IPS-15b (cell line): ENCODE results near the gene TOP1.

Source experiments
- H3K27me3 ChIP-seq: one replicate; pipeline ENCODE4 v1.6.1; 2013; ENCODE audit warnings: low read length; ENCODE audit not compliant: control insufficient read depth, insufficient read depth
- H3K36me3 ChIP-seq: one replicate; pipeline ENCODE4 v1.6.1; 2013; ENCODE audit warnings: low read length; ENCODE audit not compliant: control insufficient read depth, insufficient read depth
- H3K4me1 ChIP-seq: one replicate; pipeline ENCODE4 v1.6.1; 2013; ENCODE audit warnings: mild to moderate bottlenecking, low read length; ENCODE audit not compliant: control insufficient read depth, insufficient read depth
- H3K4me3 ChIP-seq: one replicate; pipeline ENCODE4 v1.5.1; 2013; ENCODE audit warnings: low read depth, low read length
- H3K9ac ChIP-seq: one replicate; pipeline ENCODE4 v1.6.1; 2013; ENCODE audit warnings: low read depth, mild to moderate bottlenecking, low read length
- H3K9me3 ChIP-seq: one replicate; pipeline ENCODE4 v1.6.1; 2013; ENCODE audit warnings: mild to moderate bottlenecking, low read length; ENCODE audit not compliant: control insufficient read depth, insufficient read depth

Gene TOP1

DNA sequence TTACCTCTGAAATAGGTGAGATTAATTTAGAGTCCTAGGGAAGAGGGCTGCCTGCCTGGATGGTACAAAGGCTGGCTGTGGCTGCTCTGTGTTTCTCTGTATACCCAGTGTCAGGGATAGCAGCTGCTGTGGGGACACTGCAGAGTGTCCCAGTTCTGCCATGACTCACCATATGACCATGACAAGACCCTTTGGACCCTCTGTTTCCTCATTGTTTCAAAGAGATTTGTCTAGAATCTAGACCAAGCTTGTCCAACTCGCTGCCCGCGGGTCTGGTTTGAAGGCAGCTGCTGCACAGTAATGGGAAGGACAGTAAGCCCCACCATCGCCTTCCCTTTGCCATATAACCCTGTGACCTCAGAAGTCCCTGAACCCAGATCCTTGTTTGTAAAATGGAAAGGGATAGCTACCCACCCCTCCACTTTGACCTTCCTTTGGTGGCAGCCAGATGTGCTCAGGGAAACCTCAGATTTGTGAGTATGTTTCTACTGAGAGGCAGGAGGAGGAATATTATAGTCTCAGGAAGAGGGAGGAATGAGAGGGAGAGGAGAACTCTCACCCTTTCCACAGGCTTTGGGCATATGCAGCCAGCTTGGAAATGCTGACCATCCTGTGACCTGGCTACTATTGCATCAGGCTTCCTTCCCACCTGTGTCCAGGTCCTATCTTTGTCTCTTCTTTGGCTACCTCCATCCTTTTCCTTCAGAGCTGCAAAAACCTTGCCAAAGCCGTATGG lies 122.7 kb downstream of the TOP1 start:
- H3K27me3 ChIP-seq, result no peaks in the 10 kb centered on the region
- no peaks in the 10 kb centered on the region for H3K9me3 ChIP-seq
- peaks cover 7% of the 10 kb centered on the region for H3K36me3 ChIP-seq
- peak overlapping the region; percentile 12 for H3K9ac ChIP-seq
- no peak overlapping the region for H3K4me3 ChIP-seq
- no peaks in the 10 kb centered on the region for H3K4me1 ChIP-seq

DNA sequence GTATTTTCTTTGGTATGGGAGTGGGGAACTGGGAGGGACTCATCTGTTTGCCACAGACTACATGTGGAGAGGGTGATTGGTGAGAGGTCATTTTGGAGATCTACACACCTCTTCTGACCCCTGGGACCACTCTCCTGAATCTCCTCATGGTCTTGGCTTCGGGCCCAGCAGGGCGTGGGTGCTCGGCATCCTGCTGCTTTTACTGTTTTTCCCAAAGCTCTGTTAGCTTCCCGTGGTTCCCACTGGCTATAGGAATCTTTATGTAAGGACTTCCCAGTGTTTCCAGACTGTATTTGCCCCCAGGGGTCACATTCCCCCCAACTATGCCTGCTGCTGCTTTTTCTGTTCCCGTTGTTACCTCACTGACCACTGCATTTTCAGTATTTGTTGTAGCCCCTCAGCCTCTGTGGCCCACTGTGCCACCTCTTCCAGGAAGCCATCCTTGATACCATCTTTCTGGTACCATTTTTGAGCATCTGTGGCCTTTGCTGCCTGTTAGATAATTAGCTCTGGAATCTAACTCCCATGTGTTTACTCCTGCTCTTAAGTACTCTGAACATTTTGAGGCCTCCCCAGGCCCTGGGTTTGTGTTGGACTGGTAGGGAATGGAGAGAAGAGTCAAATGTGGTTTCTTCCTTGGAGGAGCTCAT lies 123.6 kb downstream of the TOP1 start:
- no peak overlapping the region for H3K4me3 ChIP-seq
- H3K4me1 ChIP-seq, result no peaks in the 10 kb centered on the region
- H3K36me3 ChIP-seq, result peaks cover 7% of the 10 kb centered on the region
- H3K27me3 ChIP-seq, result no peaks in the 10 kb centered on the region
- no peak overlapping the region for H3K9ac ChIP-seq
- no peaks in the 10 kb centered on the region for H3K9me3 ChIP-seq

DNA sequence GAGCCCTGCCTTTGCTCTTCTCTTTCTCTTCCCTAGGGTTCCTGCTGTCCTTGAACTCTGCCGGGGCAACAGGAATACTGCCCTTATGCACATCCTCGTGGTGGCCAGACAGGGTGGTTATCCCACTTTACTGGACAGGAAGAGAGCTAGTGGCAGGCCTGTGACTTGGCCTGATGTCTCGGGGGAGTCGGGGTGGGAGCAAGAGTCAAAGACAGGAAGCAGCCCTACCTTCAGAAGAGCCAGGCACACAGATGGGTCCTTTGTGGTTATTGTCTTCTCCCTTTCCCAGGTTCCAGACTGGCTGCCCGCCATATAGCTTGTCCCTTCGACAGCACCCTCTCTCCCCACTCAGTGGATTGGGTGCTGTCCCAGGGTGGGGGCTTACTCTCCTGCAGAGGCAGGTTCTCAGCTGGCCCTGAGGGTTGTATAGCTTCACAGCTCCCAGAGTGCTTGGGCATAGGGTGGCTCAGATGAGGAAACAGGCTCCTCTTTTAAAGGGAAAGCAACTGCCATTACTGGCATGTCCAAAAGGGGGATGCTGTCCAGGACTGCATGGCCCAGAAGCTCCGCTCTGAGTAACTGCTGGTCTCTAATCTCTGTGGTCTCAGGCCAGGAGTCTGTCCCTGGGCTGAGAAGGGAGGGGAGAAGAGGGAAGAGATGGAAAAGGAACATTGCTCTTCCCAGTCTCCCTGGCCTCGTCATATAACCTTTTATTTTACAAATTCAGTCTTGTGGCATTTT lies 126.0 kb downstream of the TOP1 start:
- Histone ChIP-seq H3K9ac (no peak overlapping the region), H3K4me1 (peaks cover 2% of the 10 kb centered on the region), H3K9me3 (no peaks in the 10 kb centered on the region), H3K4me3 (no peak overlapping the region), H3K36me3 (peaks cover 9% of the 10 kb centered on the region), H3K27me3 (no peaks in the 10 kb centered on the region)

DNA sequence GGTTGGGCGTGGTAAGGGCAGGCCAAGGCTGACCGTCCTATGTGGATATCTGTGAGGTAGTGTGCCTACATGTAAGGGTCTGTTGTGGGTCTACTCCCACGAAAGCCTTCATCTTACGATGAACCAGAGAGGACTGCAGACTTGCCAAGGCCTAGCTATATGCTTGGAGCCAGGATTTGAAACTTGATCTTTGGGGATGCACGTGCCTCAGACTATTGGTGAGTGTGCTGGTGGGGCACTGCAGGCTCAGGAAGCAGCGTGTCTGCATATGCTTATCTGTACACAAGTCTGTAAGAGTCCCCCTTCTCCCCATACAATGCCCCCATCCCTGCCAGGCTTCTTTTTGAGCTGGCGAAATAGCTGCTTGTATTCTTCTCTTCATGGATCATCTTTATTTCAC lies 126.6 kb downstream of the TOP1 start:
- Histone ChIP-seq H3K9ac (no peak overlapping the region), H3K9me3 (no peaks in the 10 kb centered on the region), H3K36me3 (peaks cover 15% of the 10 kb centered on the region), H3K27me3 (no peaks in the 10 kb centered on the region), H3K4me1 (peaks cover 2% of the 10 kb centered on the region), H3K4me3 (no peak overlapping the region)

DNA sequence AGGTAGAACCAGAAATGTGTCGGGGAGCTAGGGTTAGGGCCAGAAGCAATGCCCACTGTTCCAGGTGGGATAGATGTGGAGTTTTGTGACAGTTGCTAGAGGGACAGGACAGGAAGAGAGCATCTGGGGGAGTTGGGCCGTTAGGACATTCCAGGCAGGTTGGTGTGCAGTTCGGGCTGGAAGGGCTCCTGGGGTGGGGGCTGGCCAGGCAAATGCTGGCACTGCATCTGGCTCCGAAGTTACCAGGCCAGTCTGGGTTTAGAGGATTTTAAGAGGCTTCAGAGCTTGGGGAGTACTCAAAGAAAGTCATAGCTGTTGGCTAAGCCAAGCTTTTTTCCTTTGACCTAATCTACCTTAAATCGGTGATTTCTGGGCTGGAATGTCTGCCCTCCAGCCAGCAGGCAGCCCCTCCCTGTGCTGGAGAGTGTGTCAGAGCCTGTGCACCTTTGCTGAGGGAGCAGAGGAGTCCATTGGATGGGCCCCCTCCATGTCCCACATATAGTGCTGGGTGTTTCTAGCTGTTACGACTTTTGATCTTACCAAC lies 129.5 kb downstream of the TOP1 start:
- H3K9me3 ChIP-seq, result no peaks in the 10 kb centered on the region
- H3K4me3 ChIP-seq, result no peak overlapping the region
- no peak overlapping the region for H3K9ac ChIP-seq
- H3K27me3 ChIP-seq, result no peaks in the 10 kb centered on the region
- peaks cover 30% of the 10 kb centered on the region for H3K36me3 ChIP-seq
- H3K4me1 ChIP-seq, result peaks cover 2% of the 10 kb centered on the region

DNA sequence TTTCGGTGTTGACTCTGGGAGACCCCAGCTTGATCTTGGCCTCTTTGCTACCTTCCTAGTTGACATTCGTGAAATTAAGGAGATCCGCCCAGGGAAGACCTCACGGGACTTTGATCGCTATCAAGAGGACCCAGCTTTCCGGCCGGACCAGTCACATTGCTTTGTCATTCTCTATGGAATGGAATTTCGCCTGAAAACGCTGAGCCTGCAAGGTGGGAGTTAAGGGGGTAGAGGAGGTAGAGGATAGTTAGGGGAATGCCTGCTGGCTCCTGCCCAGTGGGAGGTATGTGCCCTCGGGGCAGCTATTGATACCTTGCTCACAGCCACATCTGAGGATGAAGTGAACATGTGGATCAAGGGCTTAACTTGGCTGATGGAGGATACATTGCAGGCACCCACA lies 130.9 kb downstream of the TOP1 start:
- H3K4me1 ChIP-seq, result peaks cover 2% of the 10 kb centered on the region
- H3K9me3 ChIP-seq, result no peaks in the 10 kb centered on the region
- H3K27me3 ChIP-seq, result no peaks in the 10 kb centered on the region
- H3K4me3 ChIP-seq, result no peak overlapping the region
- H3K36me3 ChIP-seq, result peaks cover 44% of the 10 kb centered on the region
- H3K9ac ChIP-seq, result no peak overlapping the region

DNA sequence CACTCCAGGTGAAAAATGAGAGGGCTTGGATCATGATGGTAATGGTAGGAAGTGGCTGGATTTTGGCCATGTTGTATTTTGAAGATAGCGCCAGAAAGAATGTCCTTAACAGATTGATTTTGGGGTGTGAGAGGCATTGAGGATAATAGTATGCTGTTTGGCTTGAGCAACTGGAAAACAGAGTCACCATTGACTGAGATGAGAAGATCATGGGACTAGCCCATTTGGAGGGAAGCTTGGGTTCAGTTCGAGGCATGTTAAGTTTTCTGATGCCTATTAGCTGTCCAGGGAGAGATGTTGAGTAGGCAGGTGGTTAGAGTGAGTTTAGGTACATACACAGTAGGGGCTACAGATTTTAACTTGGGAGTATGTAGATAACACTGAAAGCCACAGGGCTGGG lies 132.1 kb downstream of the TOP1 start:
- Histone ChIP-seq H3K36me3 (peaks cover 56% of the 10 kb centered on the region), H3K4me1 (peaks cover 2% of the 10 kb centered on the region), H3K4me3 (no peak overlapping the region), H3K9ac (no peak overlapping the region), H3K27me3 (no peaks in the 10 kb centered on the region), H3K9me3 (no peaks in the 10 kb centered on the region)

DNA sequence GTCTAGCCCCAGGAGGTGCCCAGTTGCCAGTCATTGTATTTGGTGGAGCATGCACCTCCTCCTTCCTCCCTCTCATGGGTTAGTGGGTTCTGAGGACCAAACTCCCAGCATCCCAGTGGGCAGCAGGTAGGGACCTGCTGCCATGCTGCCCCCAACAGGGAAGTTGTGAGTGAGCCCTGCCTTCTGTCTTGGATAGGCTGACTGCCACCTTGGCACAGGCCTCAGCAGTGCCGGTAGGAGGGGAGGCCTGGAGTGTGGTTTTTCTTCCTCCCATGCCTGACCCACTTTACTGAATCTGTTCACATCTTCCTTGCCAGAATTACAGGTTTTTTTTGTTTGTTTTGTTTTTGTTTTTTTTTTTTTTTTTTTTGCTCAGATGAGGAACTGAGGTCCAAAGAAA lies 133.3 kb downstream of the TOP1 start:
- peaks cover 2% of the 10 kb centered on the region for H3K4me1 ChIP-seq
- no peaks in the 10 kb centered on the region for H3K27me3 ChIP-seq
- no peak overlapping the region for H3K4me3 ChIP-seq
- no peaks in the 10 kb centered on the region for H3K9me3 ChIP-seq
- no peak overlapping the region for H3K9ac ChIP-seq
- peaks cover 68% of the 10 kb centered on the region for H3K36me3 ChIP-seq

DNA sequence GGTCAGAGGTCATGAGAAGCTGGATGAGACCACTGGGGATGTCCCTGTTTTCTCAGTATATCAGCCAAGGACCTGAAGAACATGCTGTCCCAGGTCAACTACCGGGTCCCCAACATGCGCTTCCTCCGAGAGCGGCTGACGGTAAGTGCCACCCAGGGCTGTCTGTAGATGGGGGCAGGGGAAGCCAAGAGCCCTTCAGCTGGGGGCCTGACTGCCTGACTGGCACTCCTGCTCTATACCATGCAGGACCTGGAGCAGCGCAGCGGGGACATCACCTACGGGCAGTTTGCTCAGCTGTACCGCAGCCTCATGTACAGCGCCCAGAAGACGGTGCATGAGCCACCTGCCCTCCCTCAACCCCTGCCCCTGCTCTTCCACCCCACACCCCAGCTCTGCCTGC lies 133.8 kb downstream of the TOP1 start:
- H3K4me1 ChIP-seq, result peaks cover 2% of the 10 kb centered on the region
- no peaks in the 10 kb centered on the region for H3K27me3 ChIP-seq
- no peaks in the 10 kb centered on the region for H3K9me3 ChIP-seq
- H3K4me3 ChIP-seq, result no peak overlapping the region
- peaks cover 73% of the 10 kb centered on the region for H3K36me3 ChIP-seq
- no peak overlapping the region for H3K9ac ChIP-seq

DNA sequence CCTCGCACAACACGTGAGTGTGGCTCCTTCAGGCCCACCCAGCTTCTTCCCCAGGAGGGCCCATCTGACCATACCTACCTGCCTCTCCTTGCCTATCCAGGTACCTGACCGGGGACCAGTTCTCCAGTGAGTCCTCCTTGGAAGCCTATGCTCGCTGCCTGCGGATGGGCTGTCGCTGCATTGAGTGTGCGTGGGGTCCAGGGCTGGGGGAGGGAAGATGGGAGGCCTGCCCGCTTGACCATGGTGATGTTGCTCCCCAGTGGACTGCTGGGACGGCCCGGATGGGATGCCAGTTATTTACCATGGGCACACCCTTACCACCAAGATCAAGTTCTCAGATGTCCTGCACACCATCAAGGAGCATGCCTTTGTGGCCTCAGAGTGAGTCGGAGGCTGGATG lies 135.2 kb downstream of the TOP1 start:
- Histone ChIP-seq H3K4me3 (no peak overlapping the region), H3K27me3 (no peaks in the 10 kb centered on the region), H3K9me3 (no peaks in the 10 kb centered on the region), H3K36me3 (peaks cover 86% of the 10 kb centered on the region), H3K9ac (no peak overlapping the region), H3K4me1 (no peaks in the 10 kb centered on the region)

DNA sequence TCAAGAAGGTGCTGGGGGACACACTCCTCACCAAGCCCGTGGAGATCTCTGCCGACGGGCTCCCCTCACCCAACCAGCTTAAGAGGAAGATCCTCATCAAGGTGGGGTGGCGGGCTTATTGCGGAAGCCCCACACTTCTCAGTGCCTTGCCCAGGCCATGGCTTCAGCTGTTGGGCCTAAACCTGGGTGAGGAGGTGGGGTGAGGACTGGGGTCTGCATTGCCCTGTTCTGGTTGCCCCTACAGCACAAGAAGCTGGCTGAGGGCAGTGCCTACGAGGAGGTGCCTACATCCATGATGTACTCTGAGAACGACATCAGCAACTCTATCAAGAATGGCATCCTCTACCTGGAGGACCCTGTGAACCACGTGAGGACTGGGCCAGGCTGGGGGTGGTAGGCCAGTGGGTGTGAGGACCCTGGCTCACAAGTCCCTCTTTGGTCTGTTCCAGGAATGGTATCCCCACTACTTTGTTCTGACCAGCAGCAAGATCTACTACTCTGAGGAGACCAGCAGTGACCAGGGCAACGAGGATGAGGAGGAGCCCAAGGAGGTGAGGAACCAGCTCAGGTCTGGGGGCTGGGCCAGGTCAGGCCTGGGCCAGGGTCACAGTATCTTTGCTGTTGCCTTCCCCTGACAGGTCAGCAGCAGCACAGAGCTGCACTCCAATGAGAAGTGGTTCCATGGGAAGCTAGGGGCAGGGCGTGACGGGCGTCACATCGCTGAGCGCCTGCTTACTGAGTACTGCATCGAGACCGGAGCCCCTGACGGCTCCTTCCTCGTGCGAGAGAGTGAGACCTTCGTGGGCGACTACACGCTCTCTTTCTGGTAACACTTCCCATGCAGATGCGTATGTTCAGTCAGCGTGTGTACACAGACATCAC lies 136.6 kb downstream of the TOP1 start:
- H3K9ac ChIP-seq, result no peak overlapping the region
- no peaks in the 10 kb centered on the region for H3K27me3 ChIP-seq
- H3K4me3 ChIP-seq, result no peak overlapping the region
- H3K9me3 ChIP-seq, result no peaks in the 10 kb centered on the region
- peaks cover 92% of the 10 kb centered on the region for H3K36me3 ChIP-seq
- H3K4me1 ChIP-seq, result no peaks in the 10 kb centered on the region
